Measurements from ENCODE around the gene EPG5.
A peak's percentile ranks its signal among the peaks of the same experiment; 100 is the strongest.

Gene EPG5, protein sequence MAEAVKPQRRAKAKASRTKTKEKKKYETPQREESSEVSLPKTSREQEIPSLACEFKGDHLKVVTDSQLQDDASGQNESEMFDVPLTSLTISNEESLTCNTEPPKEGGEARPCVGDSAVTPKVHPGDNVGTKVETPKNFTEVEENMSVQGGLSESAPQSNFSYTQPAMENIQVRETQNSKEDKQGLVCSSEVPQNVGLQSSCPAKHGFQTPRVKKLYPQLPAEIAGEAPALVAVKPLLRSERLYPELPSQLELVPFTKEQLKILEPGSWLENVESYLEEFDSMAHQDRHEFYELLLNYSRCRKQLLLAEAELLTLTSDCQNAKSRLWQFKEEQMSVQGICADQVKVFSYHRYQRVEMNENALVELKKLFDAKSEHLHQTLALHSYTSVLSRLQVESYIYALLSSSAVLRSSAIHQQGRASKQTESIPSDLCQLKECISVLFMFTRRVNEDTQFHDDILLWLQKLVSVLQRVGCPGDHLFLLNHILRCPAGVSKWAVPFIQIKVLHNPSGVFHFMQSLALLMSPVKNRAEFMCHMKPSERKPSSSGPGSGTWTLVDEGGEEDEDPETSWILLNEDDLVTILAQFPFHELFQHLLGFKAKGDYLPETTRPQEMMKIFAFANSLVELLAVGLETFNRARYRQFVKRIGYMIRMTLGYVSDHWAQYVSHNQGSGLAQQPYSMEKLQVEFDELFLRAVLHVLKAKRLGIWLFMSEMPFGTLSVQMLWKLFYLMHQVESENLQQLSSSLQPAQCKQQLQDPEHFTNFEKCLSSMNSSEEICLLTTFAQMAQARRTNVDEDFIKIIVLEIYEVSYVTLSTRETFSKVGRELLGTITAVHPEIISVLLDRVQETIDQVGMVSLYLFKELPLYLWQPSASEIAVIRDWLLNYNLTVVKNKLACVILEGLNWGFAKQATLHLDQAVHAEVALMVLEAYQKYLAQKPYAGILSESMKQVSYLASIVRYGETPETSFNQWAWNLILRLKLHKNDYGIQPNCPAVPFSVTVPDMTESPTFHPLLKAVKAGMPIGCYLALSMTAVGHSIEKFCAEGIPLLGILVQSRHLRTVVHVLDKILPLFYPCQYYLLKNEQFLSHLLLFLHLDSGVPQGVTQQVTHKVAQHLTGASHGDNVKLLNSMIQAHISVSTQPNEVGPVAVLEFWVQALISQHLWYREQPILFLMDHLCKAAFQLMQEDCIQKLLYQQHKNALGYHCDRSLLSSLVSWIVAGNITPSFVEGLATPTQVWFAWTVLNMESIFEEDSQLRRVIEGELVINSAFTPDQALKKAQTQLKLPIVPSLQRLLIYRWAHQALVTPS (N-terminal part only)

DNA sequence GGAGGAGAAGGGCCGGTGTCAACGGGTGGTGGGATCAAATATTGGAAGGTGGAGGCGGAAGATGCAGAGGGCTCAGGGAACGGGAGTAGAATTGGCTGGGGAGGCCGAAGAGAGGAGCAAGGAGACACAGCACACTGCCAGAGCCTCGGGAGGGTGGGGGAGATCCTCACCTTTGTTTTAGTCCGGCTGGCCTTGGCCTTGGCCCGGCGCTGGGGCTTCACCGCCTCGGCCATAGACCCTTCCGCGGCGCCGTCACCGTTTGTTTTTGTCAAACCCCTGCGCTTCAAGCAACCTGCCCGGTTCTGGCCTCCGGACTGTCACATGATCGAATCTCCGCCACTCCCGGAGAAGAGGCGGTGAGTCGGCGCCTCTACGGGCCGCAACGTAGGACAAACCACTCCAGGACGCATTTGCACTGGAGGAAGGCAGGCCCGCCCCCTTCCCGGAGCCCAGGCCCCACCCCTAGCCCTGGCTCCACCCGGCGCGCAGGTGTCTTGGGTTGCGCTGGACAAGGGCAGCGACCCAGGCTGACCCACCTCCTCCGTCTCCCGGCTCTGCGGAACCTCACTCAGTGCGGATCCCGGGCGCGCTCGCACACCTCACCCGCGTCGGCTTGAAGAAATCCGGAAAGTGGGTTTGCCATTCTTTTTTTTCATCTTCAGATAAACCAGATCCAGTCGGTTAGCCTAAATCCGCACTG lies at the start of gene EPG5:
Gene EPG5 (minus strand): TSS at position 323 of the 700 bp plus-strand sequence. CDS start 90 bp downstream, at position 233.
- H3K36me3 ChIP-seq (ENCODE audit: insufficient read depth, low read length), result peaks cover 8% of the 10 kb centered on the region; the same call in 1 of the 2 replicates
- peak within 1 kb of the TSS; percentile 75 for H3K9ac ChIP-seq (ENCODE audit: low read depth, low read length)

DNA sequence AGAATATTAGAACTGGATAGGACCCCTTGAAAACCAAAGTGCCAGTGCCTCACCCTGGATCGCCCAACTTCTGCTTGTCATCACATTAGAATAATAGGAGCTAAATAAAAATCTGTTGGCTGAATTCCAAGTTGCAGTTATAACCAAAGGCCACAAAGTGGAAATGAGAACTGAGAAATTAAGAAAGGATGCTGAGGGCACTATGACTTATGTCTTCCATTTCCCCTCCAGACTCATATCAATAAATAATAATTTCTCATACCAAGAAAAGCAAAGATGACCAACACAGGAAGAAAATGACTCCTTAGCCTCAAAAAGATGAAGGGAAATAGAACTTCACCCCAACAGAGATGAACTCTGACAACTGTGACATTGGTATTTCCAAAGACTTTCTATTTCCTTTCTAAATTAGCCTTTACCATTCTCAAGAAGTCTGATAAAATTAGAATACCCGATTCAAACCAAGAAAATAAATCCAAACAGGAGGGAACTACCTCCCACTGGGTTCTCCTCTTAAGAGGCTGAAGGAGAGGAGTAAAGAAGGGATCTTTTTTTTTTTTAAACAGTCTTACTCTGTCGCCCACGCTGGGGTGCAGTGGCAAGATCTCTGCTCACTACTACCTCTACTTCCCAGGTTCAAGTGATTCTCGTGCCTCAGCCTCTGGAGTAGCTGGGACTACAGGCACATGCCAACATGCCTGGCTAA lies 46.5 kb upstream of the EPG5 start:
- no peak overlapping the region for H3K9ac ChIP-seq (ENCODE audit: low read depth, low read length)
- H3K4me1 ChIP-seq (ENCODE audit: insufficient read depth, low read length), result no peaks in the 10 kb centered on the region
- H3K9me3 ChIP-seq (ENCODE audit: control insufficient read depth, insufficient read depth, low read length), result no peaks in the 10 kb centered on the region
- H3K36me3 ChIP-seq (ENCODE audit: insufficient read depth, low read length), result no peaks in the 10 kb centered on the region

More for the DNA sequence above, at the start of gene EPG5:
- Histone ChIP-seq H3K9me3 (ENCODE audit: control insufficient read depth, insufficient read depth, low read length) (no peaks in the 10 kb centered on the region), H3K4me1 (ENCODE audit: insufficient read depth, low read length) (no peaks in the 10 kb centered on the region)

DNA sequence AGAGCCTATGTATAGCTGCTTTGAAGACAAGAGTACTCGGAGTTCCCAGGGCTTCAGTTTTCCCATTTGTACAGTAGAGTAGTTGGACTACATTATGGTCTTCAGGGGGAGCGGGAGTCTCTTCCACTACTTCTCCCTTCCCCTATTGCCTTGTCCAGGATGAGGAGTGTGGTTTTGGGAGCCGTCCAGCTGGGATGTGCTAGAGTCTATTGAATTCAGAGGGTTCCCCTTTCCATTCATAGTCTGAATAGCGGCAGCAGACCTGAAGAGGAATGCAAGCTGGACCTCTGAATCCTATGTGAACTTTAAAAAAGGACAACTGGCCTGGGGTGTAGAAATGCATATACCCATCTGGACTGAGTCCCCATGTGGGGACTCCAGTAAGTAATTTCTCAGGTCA lies 43.5 kb upstream of the EPG5 start:
- Histone ChIP-seq H3K36me3 (ENCODE audit: insufficient read depth, low read length) (no peaks in the 10 kb centered on the region), H3K9ac (ENCODE audit: low read depth, low read length) (no peak overlapping the region), H3K9me3 (ENCODE audit: control insufficient read depth, insufficient read depth, low read length) (no peaks in the 10 kb centered on the region), H3K4me1 (ENCODE audit: insufficient read depth, low read length) (no peaks in the 10 kb centered on the region)

DNA sequence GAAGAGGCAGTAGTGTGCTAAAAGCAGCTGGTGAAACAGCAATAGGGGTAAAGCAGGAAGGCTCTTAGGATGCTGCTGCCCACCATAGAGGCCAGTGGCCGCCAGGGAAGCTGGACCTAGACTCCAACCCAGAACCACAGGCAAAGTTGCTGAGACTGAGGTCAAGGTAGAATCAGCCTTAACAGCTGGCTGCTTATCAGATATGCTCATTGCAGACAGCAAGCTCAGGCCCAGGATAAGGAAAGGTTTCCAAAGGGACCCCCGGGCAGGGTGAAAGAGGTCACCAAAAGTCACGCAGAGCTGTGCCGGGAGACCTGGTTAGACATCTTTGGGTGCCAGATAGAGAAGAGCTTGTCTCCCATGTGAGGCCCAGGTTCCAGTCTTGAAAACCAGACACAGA lies 42.9 kb upstream of the EPG5 start:
- Histone ChIP-seq H3K9me3 (ENCODE audit: control insufficient read depth, insufficient read depth, low read length) (no peaks in the 10 kb centered on the region), H3K9ac (ENCODE audit: low read depth, low read length) (no peak overlapping the region), H3K4me1 (ENCODE audit: insufficient read depth, low read length) (no peaks in the 10 kb centered on the region), H3K36me3 (ENCODE audit: insufficient read depth, low read length) (no peaks in the 10 kb centered on the region)

DNA sequence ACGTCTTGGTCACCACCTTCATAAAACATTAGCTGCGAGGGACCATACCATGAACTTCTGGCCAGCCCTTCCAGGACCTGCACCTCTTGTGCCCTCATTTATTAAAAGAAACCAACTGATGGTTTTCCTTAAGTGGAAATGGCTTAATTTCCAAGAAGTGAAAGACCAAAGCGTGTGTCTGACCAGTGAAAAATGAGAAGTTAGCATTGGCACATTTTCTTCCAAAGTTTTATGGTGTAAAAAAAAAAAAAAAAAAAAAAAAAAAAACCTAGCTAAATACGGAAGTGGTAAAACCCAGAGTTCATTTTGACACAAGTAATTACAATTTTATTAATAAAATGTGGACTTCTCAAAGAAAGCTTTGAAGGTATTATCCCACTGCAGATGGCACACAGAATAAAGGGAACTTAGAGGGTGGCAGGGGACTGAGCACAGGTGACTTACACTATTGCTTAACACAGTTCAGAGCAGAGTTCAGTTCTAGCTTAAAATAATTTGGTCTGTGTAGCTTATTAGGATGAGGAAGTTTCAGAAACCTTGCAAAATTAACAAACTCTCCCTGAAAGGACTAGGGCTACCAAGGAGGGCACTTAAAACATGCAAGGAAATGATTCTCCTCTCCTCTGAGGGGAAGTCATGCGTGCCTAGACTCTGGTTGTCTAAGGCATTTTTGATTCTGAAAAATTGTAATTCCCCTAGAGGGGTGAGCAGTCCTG lies 42.2 kb upstream of the EPG5 start:
- H3K4me1 ChIP-seq (ENCODE audit: insufficient read depth, low read length), result no peaks in the 10 kb centered on the region
- no peak overlapping the region for H3K9ac ChIP-seq (ENCODE audit: low read depth, low read length)
- H3K36me3 ChIP-seq (ENCODE audit: insufficient read depth, low read length), result no peaks in the 10 kb centered on the region
- H3K9me3 ChIP-seq (ENCODE audit: control insufficient read depth, insufficient read depth, low read length), result no peaks in the 10 kb centered on the region

DNA sequence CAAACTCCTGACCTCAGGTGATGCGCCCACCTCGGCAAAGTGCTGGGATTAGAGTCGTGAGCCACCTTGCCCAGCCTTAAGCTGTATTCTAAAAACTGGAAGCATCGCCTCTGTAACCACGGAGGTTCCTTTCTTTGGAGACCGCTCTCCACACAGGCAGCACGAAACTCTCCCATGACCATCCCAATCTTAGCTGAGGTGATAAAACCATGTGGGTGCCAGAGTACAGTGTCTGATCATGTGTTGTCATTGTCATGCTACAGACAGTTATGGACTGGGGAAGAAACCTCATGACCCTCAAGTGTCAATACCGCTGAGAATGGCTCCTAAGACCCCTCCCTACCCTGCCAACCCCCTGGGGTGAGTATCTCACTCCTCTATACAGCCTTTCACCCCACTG lies 41.4 kb upstream of the EPG5 start:
- Histone ChIP-seq H3K36me3 (ENCODE audit: insufficient read depth, low read length) (no peaks in the 10 kb centered on the region), H3K4me1 (ENCODE audit: insufficient read depth, low read length) (no peaks in the 10 kb centered on the region)

DNA sequence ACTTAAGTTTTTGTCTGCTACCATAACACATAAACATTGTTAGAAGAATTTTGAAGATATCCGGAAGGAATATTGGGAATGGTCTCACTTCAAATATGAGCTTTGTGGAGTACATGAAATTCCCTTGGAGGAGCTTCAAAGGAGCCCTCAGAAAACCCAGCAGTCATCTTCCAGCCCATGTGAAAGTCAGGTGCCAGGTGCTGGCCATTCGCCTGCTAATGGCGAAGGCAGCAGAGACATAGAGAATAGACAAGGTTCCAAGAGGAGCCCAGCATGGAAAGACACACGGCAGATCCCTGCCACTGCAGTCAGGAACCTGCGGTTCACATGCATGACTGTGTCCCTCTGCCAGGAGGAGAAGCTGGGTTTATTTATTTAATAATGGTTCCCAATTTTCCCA lies 40.0 kb upstream of the EPG5 start:
- no peak overlapping the region for H3K9ac ChIP-seq (ENCODE audit: low read depth, low read length)
- H3K36me3 ChIP-seq (ENCODE audit: insufficient read depth, low read length), result no peaks in the 10 kb centered on the region
- no peaks in the 10 kb centered on the region for H3K4me1 ChIP-seq (ENCODE audit: insufficient read depth, low read length)
- peaks cover 3% of the 10 kb centered on the region; the same call in 1 of the 2 replicates for H3K9me3 ChIP-seq (ENCODE audit: control insufficient read depth, insufficient read depth, low read length)

More for the DNA sequence above, 41.4 kb upstream of the EPG5 start:
- H3K9me3 ChIP-seq (ENCODE audit: control insufficient read depth, insufficient read depth, low read length), result no peaks in the 10 kb centered on the region
- no peak overlapping the region for H3K9ac ChIP-seq (ENCODE audit: low read depth, low read length)

DNA sequence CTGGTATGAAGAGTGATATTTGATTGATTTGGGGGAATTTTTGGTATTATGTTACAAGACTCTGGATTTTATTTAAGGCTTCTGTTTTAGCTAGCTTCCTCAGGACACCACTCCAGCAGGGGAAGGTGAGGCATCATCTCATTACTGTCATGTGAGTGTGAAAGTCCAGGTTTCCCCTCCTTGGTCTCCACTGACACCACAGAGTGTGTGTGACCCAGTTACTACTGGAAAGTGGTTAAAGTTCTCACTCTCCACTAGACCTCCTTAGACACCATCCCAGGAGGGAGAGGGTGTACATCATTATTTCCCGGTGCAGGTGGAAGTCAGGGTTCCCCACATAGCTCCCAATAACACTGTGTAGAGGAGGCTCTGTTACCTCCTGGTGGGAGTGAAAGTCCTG lies 35.8 kb upstream of the EPG5 start:
- H3K9ac ChIP-seq (ENCODE audit: low read depth, low read length), result no peak overlapping the region
- no peaks in the 10 kb centered on the region for H3K36me3 ChIP-seq (ENCODE audit: insufficient read depth, low read length)
- H3K4me1 ChIP-seq (ENCODE audit: insufficient read depth, low read length), result no peaks in the 10 kb centered on the region
- H3K9me3 ChIP-seq (ENCODE audit: control insufficient read depth, insufficient read depth, low read length), result peaks cover 7% of the 10 kb centered on the region; the same call in 1 of the 2 replicates

DNA sequence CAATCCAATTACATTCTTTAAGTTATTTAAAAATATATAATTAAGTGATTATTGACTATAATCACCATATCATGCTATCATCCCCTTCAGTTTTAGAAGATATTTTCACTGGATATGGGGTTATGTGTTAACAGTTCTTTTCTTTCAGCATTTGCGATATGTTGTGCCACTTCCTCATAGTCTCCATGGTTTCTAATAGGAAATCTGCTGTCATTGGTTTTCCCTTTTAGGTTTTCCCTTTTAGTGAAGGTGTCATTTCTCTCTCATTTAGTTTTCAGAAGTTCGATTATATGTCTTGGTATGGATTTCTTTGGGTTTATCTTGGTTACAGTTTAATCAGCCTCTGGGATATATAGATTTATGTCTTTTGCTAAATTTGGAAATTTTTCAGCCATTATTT lies 34.8 kb upstream of the EPG5 start:
- H3K9me3 ChIP-seq (ENCODE audit: control insufficient read depth, insufficient read depth, low read length), result peaks cover 7% of the 10 kb centered on the region; the same call in 1 of the 2 replicates
- no peak overlapping the region for H3K9ac ChIP-seq (ENCODE audit: low read depth, low read length)
- peaks cover 3% of the 10 kb centered on the region; the same call in 1 of the 2 replicates for H3K4me1 ChIP-seq (ENCODE audit: insufficient read depth, low read length)
- no peaks in the 10 kb centered on the region for H3K36me3 ChIP-seq (ENCODE audit: insufficient read depth, low read length)

DNA sequence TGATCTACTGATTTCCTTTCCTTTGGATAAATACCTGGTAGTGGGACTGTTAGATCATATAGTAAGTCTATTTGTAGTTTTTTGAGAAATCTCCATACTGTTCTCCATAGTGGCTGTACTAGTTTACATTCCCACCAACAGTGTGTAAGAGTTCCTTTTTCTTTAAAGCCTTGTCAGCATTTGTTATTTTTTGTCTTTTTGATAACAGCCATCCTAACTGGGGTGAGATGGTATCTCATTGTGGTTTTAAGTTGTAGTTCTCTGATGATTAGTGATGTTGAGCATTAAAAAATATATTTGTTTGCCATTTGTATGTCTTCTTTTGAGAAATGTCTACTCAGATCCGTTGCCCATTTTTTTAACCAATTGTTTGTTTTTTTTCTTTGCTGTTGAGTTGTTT lies 33.9 kb upstream of the EPG5 start:
- no peak overlapping the region for H3K9ac ChIP-seq (ENCODE audit: low read depth, low read length)
- peaks cover 7% of the 10 kb centered on the region; the same call in 1 of the 2 replicates for H3K9me3 ChIP-seq (ENCODE audit: control insufficient read depth, insufficient read depth, low read length)
- H3K4me1 ChIP-seq (ENCODE audit: insufficient read depth, low read length), result peaks cover 3% of the 10 kb centered on the region; the same call in 1 of the 2 replicates
- no peaks in the 10 kb centered on the region for H3K36me3 ChIP-seq (ENCODE audit: insufficient read depth, low read length)

DNA sequence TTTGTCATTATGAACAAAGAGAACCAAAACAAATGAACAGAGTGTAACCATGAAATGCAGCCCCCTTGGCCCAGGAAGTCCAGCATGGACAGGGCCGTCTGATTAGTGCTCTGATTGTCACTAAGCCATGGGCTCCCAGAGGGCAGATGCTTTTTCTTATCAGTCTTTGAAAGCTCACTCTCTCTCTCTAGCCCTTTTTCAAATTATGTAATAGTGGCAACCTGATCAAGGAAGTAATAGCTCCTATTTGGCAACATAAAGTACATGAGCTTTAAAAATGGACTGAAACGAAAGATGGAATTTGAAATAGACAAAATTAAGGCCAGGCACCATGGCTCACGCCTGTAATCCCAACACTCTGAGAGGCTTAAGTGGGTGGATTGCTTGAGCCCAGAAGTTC lies 32.4 kb upstream of the EPG5 start:
- Histone ChIP-seq H3K36me3 (ENCODE audit: insufficient read depth, low read length) (no peaks in the 10 kb centered on the region), H3K4me1 (ENCODE audit: insufficient read depth, low read length) (peaks cover 3% of the 10 kb centered on the region; the same call in 1 of the 2 replicates), H3K9ac (ENCODE audit: low read depth, low read length) (no peak overlapping the region), H3K9me3 (ENCODE audit: control insufficient read depth, insufficient read depth, low read length) (peaks cover 7% of the 10 kb centered on the region; the same call in 1 of the 2 replicates)

DNA sequence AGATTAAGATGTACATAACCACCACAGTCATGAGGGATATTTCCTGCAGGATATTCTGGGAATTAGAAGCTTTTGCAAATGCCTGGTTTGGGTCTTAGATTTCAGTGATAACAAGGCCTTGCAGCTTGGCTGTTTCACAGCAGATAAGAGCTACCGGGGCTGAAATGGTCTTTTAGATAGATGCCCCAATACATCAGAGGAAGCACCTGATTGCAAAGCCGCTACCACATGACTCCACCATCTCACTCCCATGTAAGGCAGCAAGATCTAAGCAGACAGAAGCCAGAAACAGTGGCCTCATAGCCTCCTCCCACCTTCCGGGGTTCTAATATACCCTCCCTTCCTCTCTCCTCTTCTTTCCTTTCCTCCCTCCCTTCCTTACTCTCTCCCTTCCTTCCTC lies 31.1 kb upstream of the EPG5 start:
- Histone ChIP-seq H3K4me1 (ENCODE audit: insufficient read depth, low read length) (peaks cover 3% of the 10 kb centered on the region; the same call in 1 of the 2 replicates), H3K9ac (ENCODE audit: low read depth, low read length) (no peak overlapping the region), H3K36me3 (ENCODE audit: insufficient read depth, low read length) (no peaks in the 10 kb centered on the region), H3K9me3 (ENCODE audit: control insufficient read depth, insufficient read depth, low read length) (peaks cover 7% of the 10 kb centered on the region; the same call in 1 of the 2 replicates)

Measured in ES-I3 (cell line).